ENCODE results near the gene SLC25A21. TPM values are rescaled to one million over a fixed set of nuclear protein-coding genes. Genes with fewer than 3 reads are reported as not detected.

Gene SLC25A21
- total RNA-seq, 1 experiment from 2014 or later = 7.1 TPM

GRCh38 chr14:36859119-36859518 is 313.3 kb downstream of the SLC25A21 start:
- no peak overlapping the region for H2AFZ ChIP-seq (ENCODE audit: low read length)
- H3K23ac ChIP-seq (ENCODE audit: insufficient read length, low read depth, low read length) = no peak overlapping the region
- no peaks in the 10 kb centered on the region for H3K79me1 ChIP-seq (ENCODE audit: insufficient read depth, low read depth, low read length, poor library complexity, severe bottlenecking)
- no peak overlapping the region for H2BK20ac ChIP-seq (ENCODE audit: low read depth, low read length, poor library complexity, severe bottlenecking)
- H3K27me3 ChIP-seq (ENCODE audit: insufficient read depth, low read length) = no peaks in the 10 kb centered on the region
- Mint-ChIP-seq H3K4me1 (peaks cover 22 to 30% of the 10 kb centered on the region in 2 experiments), H3K36me3 (ENCODE audit: insufficient read depth in 1 of 3, low read depth in 3 of 3) (no peaks in the 10 kb centered on the region), H3K9me3 (no peaks in the 10 kb centered on the region), H3K27me3 (ENCODE audit: low read depth) (no peaks in the 10 kb centered on the region), H3K27ac (no peak overlapping the region), H3K4me3 (no peak overlapping the region)
- H3K27ac ChIP-seq (ENCODE audit: insufficient read length, low read depth, low read length) = no peak overlapping the region
- H3T11ph ChIP-seq (ENCODE audit: low read length) = no peak overlapping the region
- no peaks in the 10 kb centered on the region for H4K20me1 ChIP-seq (ENCODE audit: control insufficient read depth, insufficient read depth, insufficient read length)
- WGBS (ENCODE audit: extremely low coverage, insufficient read length, low lambda C conversion rate) = no CpG with 5 or more reads among the region's 3 CpGs
- H3K23me2 ChIP-seq (ENCODE audit: insufficient read length, low read depth, low read length, poor library complexity, severe bottlenecking) = no peaks in the 10 kb centered on the region
- DNase-seq = no peak
- H3K4me1 ChIP-seq (ENCODE audit: insufficient read depth, low read length) = no peaks in the 10 kb centered on the region
- no peaks in the 10 kb centered on the region for H3K79me2 ChIP-seq (ENCODE audit: insufficient read depth, low read length)
- H3K9me3 ChIP-seq (ENCODE audit: control insufficient read depth, low read depth, low read length) = no peaks in the 10 kb centered on the region
- H3K18ac ChIP-seq (ENCODE audit: insufficient read length, low read depth, low read length) = no peak overlapping the region
- H4K91ac ChIP-seq (ENCODE audit: insufficient read length, low read depth, low read length) = no peak overlapping the region
- H3K9ac ChIP-seq (ENCODE audit: extremely low read depth, insufficient read length, low read length) = no peak overlapping the region
- H4K5ac ChIP-seq (ENCODE audit: insufficient read length, low read depth, low read length) = no peak overlapping the region
- TF ChIP-seq CTCF (conservative IDR thresholded peaks at IDR 0.05) = no peak
- H2AK5ac ChIP-seq (ENCODE audit: insufficient read length, low read length) = no peak overlapping the region
- H2BK5ac ChIP-seq (ENCODE audit: insufficient read length, low read length) = no peak overlapping the region
- no peak overlapping the region for H3K56ac ChIP-seq (ENCODE audit: insufficient read length, low read depth, low read length)
- H2BK120ac ChIP-seq (ENCODE audit: low read depth, low read length, poor library complexity, severe bottlenecking) = no peak overlapping the region
- H3K4ac ChIP-seq (ENCODE audit: low read depth, low read length) = no peak overlapping the region
- H3K4me2 ChIP-seq (ENCODE audit: insufficient read depth, insufficient read length, low read length) = no peak overlapping the region
- H3K14ac ChIP-seq (ENCODE audit: insufficient read depth, low read length) = no peak overlapping the region
- no peak overlapping the region for H2BK15ac ChIP-seq (ENCODE audit: low read depth, low read length)
- no peak overlapping the region for H4K8ac ChIP-seq (replicated peaks; ENCODE audit: insufficient read length, low read depth, low read length)
- H2BK12ac ChIP-seq (ENCODE audit: insufficient read length, low read depth, low read length) = no peak overlapping the region

Data from H9 (cell line).